NCI-H2196 treated with DMSO at 0.1 percent for 48 hours (cell line): ENCODE data around the gene PHPT1.
"Not testable (repeated sequence)": the region's sequence is repeated elsewhere in the genome, so short reads cannot be mapped to it uniquely, and the experiment has no call there.

Source experiments
- DNase-seq: peaks from one replicate; lab custom pipeline; 2025; ENCODE audit not compliant: unreplicated experiment; lab: John Stamatoyannopoulos, UW

PHPT1 gene

GRCh38 chr9:136883670-136884069 lies 34.5 kb downstream of the PHPT1 start:
- DNase-seq = not testable (repeated sequence)

GRCh38 chr9:136885950-136886578 lies 36.9 kb downstream of the PHPT1 start, which contains the start of gene TRAF2:
Gene TRAF2 (plus strand): TSS chr9:136886516. CDS start chr9:136898741, 12,225 bp downstream.
- DNase-seq = peak; percentile 92

DNA sequence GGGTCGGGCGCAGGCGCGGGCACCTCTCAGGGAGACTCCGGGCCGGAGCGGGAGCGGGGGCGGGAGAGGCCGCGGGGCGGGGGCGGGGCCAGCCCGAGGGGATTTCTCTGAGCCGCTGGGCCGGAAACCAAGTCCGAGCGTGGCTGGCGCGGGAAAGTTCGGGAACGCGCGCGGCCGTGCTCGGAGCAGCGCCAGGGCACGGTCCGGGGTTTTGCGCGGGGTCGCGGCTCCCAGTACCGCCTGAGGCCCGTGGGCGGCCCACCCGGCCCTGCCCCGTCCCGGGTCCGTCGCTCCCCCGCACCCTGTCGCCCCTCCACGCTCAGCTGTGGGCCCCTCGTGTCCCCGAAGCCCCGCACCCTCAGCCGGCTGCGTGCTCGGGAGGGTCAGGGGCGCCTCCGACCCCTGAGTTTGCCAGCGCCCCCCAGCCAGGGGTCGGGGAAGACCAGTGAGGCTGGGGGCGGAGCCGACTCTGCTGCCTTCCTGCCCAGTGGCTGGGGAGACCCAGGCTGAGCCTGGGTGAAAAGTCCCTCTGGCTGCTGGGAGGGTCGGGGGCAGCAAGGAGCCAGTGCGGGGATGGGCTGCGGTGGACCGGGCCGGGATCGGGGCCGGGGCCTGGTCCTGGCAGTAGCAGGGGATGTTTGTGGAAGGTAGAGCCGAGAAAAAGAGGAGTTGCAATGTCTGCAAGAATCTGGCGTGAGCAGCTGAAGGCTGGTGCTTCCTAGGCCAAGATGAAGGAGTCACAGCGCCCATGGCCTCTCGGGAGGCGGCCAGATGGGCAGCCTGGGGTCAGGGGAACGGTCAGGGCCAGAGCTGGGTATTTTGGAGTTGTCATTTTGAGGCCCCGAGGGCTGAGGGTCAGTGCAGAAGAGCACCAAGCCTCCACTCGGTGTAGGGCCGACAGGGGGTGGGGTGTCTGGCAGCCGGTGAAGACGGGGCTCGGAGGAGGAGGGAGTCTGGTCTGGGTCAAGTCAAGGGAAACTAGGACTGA lies 37.7 kb downstream of the PHPT1 start:
- no peak for DNase-seq

GRCh38 chr9:136888454-136888853 lies 39.2 kb downstream of the PHPT1 start:
- no peak for DNase-seq

DNA sequence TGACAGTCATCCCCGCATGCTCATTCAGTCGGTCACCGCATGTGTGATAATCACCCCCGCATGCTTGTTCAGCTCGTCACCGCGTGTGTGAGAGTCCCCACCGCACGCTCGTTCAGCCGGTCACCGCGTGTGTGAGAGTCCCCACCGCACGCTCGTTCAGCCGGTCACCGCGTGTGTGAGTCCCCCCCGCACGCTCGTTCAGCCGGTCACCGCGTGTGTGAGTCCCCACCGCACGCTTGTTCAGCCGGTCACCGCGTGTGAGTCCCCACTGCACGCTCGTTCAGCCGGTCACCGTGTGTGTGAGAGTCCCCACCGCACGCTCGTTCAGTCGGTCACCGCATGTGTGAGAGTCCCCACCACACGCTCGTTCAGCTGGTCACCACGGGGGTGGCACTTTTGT lies 40.6 kb downstream of the PHPT1 start:
- DNase-seq = no peak

GRCh38 chr9:136890661-136891060 lies 41.5 kb downstream of the PHPT1 start:
- DNase-seq = no peak

- DNase-seq = no peak
These were observed 46.8 kb downstream of the PHPT1 start for GRCh38 chr9:136896027-136896426.

DNA sequence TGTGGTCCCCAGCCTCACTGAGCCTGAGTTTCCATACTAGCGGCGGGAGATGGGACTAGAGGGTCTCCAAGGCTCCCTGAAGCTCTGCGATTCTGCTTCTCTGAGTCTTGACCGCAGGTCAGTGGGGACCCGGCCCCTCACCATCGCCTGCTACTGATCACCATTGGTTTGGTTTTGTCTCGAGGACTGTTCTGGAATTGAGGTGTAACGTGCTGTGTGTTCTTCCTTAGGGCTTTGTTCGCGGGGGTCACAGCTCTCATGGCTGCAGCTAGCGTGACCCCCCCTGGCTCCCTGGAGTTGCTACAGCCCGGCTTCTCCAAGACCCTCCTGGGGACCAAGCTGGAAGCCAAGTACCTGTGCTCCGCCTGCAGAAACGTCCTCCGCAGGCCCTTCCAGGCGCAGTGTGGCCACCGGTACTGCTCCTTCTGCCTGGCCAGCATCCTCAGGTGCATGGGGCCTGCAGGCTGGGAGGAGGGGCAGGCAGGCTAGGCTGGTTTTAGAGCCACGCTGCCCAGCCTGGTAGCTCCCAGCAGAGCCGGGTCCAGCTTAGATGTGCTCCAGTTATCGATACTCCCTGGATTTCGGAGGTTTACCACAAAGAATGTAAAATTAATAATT lies 49.4 kb downstream of the PHPT1 start:
- no peak for DNase-seq

DNA sequence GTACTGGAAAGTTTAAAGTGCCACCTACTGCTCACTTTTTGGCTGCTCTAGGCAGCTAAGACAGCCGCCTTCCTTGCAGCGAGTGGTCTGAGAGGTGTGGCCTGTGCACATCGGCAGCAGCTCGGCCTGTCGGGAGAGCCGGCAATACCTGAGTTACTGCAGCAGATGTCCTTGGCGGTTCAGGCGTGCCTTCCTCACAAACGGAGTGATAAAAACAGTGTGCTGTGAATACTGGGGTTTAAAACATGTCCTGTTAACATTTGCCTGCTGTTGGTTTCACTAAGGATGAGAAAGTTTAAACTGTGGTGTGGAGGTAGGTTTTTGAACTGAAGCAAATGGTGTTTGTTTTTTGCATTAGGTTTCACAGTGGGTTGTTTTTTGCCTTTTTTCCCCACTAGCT lies 50.0 kb downstream of the PHPT1 start:
- DNase-seq = no peak

DNA sequence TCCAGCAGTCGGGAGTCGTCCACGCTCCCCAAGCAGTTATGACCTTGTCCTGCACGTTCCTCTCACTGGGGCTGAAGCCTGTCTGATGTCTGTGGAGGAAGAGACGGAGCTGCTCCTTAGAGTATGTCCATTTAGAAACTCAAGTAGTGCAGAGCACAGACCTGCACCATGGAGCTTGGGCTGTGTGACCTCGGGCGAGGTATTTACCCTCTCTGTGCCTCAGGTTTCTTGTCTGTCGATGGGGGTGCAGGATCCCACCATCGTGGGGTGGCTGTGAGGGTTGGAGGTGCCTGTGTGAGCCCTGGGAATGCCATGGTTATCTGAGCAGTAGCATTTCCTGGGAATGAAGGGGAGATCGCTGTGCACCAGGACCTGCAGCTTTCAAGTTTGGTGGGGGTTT lies 51.3 kb downstream of the PHPT1 start:
- DNase-seq = no peak
